ENCODE measurements around the gene RAB2B. TPM values are rescaled to one million over a fixed set of nuclear protein-coding genes. Genes with fewer than 3 reads are reported as not detected.

Gene RAB2B
- 35.6 and 44.0 TPM in 2 replicates for total RNA-seq

GRCh38 chr14:21476925-21477681, at the start of gene RAB2B, which contains the start of gene TOX4:
RAB2B (minus strand) TSS chr14:21476959; CDS start chr14:21476872, 87 bp downstream.
TOX4 (plus strand) TSS chr14:21477195; CDS start chr14:21477279, 84 bp downstream.

GRCh38 chr14:21525962-21526671, 49.4 kb upstream of the RAB2B start, which contains the start of gene SALL2:
SALL2 (minus strand) TSS chr14:21526346; CDS start chr14:21526127, 219 bp downstream.

GRCh38 chr14:21510735-21511657, 34.2 kb upstream of the RAB2B start, which contains the start of gene METTL3:
METTL3 (minus strand) TSS chr14:21511340; CDS start chr14:21511223, 117 bp downstream.

GRCh38 chr14:21455912-21456667, 20.7 kb downstream of the RAB2B start, which contains the start of gene CHD8:
CHD8 (minus strand) TSS chr14:21456123; CDS start chr14:21431643, 24,480 bp downstream.

Other genes starting within 250 kb of the RAB2B start
- gene HNRNPC, start 207.5 kb downstream of the RAB2B start, total RNA-seq: 597 and 614 TPM in 2 replicates
- not detected in 2 replicates for gene RPGRIP1, start 196.9 kb downstream of the RAB2B start, total RNA-seq
- 59.7 and 88.9 TPM in 2 replicates for gene SUPT16H, start 92.9 kb downstream of the RAB2B start, total RNA-seq
- 38.0 and 72.8 TPM in 2 replicates for gene CHD8, start 20.8 kb downstream of the RAB2B start, total RNA-seq
- gene TOX4, start 236 bp upstream of the RAB2B start, total RNA-seq: 18.1 and 63.0 TPM in 2 replicates
- 63.4 and 67.7 TPM in 2 replicates for gene METTL3, start 34.4 kb upstream of the RAB2B start, total RNA-seq
- 3.0 and 4.4 TPM in 2 replicates for gene SALL2, start 49.4 kb upstream of the RAB2B start, total RNA-seq
- not detected in 2 replicates for gene OR10G3, start 103.1 kb upstream of the RAB2B start, total RNA-seq
- not detected in 2 replicates for gene OR10G2, start 158.0 kb upstream of the RAB2B start, total RNA-seq
- gene OR4E2, start 176.9 kb upstream of the RAB2B start, total RNA-seq: not detected in 2 replicates
- not detected in 2 replicates for gene OR4E1, start 196.9 kb upstream of the RAB2B start, total RNA-seq

Measured in smooth muscle cell of the umbilical artery (primary cell).